Measurements from ENCODE around the gene APBB3.
A peak's percentile ranks its signal among the peaks of the same experiment; 100 is the strongest.

APBB3 gene

GRCh38 chr5:140550147-140551079 is 14.0 kb downstream of the APBB3 start:
- no peak for DNase-seq

DNA sequence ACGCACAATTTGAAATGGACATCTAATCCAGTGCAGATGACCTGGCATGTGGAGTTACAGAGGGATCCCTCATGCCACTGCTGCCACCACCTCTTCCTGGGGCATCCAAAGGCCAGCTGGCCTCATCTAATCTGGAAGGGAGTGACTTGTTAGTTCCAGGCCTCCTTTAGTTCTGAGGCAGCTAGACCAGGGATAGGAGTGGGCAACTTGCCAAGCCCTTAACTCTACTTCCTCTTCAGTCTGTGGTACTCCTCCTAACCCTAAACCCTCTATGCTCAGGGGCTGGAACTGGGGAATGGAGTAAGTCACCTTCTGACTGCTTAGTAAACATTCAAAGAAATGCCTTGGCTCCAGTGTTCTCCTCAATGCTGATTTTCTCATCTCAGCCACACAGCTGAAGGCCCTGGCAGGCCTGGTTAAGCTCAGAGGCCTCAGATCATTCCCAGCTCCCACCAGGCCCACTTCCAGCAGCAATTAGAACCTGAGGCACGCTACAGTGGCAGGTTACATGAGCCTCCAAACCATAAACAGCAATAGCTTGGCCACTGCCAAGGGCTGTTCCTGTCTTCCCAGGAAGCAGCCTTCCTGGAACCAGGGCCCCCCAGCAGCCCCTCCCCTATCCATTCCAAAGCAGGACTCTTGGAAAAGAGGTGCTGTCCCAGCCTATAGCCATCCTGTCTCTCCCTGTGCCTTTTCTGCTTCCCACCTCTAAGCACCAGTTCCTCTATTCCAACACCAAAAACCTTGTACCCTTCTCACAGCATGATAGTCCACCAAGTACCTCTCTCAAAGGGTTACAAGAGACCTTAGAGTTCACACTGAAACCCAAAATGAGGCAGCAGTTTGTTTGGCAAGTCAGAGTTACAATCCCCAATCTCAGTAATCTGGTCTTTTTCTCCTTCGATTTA is 14.9 kb downstream of the APBB3 start:
- DNase-seq, result peak; percentile 25

- DNase-seq, result no peak
Observed at GRCh38 chr5:140548791-140549190, 15.6 kb downstream of the APBB3 start.

GRCh38 chr5:140548300-140548688 is 16.1 kb downstream of the APBB3 start:
- no peak for DNase-seq

DNA sequence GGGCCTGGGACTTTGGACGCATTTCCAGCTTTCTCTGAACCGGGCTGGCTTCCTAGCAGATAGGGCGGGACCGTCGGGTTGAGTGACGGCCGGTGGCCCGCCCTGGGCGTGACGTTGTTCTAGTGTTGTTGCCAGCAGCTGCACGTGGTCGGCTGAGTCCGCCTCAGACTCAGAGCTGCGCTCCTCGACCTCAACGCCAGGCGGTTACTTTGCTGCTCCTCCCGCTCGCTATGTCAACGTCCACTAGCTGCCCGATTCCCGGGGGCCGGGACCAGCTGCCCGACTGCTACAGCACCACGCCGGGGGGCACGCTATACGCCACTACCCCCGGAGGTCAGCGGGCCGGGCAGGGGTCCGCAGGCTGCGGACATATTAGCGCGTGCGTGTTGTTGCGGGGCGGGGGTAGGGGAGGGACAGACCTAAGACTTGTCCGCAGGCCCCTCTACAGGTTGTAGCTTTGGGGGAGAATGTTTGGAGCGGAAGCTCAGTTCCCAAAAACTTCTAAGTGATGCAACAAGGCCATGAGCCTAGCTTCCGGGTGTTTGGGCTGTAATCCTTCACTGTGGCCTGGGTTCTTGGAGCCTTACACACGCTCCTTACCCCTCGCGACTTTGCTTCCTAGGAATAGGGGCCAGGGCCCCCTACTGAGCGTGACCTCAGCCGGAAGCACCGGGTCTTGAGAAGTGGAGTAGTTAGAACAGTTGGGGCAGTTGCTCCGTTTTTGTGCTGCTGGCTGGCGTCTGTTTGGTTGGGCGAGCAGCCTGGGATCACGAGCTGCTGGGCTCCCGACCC is 16.7 kb downstream of the APBB3 start, which contains the start of gene EIF4EBP3:
Gene EIF4EBP3, plus strand, starts transcription at position 155 of the 792 bp plus-strand sequence. Its CDS starts 76 bp downstream, at position 231.
- peak; percentile 88 for DNase-seq

DNA sequence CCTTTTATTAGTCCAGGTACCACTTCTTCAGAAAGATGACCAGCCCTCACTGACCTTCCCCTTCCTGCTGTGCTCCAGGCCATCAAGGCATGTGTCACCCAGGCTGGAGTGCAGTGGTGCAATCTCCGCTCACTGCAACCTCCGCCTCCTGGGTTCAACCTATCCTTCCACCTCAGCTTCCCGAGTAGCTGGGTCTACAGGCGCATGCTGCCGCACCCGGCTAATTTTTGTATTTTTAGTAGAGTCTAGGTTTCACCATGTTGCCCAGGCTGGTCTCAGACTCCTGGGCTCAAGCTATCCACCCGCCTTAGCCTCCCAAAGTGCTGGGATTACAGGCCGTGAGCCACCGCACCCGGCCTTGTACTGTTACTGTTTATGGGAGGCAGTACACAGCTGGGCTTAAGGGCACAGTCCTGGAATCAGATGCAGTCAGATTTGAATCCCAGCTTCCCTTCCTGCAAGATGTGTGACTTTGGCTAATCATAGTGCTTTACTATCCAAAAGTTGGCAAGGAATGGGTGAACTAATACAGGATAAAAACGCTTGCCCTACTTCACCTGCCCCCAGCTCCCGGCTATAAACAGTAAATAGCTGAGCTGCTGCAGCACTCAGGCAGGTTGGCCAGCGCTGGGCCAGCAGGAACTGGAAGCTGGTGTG is 17.4 kb downstream of the APBB3 start:
- no peak for DNase-seq

GRCh38 chr5:140545606-140546005 is 18.8 kb downstream of the APBB3 start:
- DNase-seq, result no peak

DNA sequence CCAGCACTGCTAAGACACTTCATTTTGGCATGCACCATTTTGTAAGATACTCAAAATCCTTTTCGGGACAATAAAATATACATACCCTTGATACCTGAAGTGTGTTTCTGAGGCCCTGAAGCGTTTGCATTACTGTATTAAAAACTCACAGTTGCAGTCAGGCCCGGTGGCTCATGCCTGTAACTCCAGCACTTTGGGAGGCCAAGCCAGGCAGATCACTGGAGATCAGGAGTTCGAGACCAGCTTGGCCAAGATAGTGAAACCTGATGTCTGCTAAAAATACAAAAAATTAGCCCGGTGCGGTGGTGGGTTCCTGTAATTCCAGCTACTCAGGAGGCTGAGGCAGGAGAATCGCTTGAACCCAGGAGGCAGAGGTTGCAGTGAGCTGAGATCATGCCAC is 19.4 kb downstream of the APBB3 start:
- no peak for DNase-seq

DNA sequence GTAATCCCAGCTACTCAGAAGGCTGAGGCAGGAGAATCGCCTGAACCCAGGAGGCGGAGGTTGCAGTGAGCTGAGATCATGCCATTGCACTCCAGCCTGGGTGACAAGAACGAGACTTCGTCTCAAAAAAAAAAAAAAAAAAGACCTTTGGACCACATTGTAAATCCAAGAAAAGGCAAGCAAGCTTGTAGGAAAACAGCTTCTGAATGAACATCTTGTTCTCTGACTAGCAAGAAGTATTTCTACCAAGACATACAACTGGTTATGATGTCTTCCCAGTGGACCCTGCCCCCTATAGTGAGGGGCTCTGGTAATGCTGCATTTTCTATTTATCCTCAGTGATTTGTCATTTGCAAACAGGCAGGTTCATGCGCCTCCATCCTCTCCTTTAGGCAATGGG is 21.4 kb downstream of the APBB3 start:
- no peak for DNase-seq

DNA sequence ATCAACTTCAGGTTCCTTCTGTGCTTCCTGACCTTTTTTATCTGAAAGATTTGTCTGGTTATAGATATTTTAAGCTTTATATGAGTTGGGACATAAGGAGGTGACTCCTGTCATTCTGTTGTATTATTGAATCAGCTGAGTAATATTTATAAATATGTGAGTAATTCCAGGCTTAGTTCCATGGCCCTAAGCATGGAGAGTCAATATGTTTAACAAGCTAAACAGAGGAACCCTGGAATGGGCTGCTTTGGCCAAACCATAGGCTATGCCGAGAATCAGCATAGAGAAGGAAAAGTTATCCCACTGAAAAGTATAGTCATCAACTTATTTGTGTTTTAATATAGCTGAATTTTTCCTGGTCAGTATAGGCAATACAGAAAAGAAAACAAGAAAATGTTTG is 24.2 kb downstream of the APBB3 start:
- no peak for DNase-seq

GRCh38 chr5:140524003-140524402 is 40.4 kb downstream of the APBB3 start:
- DNase-seq, result no peak

DNA sequence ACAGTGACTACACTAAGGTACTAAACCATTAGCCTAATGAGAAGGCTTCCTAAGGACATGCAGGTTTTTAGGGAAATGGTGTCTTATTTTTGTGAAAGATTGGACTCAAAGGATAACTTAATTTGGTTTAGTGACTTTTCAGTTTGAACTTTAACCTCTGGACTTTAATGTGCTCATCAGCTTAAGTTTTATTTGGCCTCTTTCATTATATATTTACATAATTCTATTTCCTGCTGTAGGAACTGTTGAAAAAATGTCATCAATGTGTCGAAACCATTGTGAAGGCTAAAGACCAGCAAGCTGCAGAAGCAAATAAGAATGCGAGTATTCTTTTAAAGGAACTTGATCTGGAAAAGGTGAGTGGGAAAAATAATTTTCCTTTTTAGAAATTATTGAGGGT is 51.3 kb downstream of the APBB3 start:
- DNase-seq, result no peak

DNA sequence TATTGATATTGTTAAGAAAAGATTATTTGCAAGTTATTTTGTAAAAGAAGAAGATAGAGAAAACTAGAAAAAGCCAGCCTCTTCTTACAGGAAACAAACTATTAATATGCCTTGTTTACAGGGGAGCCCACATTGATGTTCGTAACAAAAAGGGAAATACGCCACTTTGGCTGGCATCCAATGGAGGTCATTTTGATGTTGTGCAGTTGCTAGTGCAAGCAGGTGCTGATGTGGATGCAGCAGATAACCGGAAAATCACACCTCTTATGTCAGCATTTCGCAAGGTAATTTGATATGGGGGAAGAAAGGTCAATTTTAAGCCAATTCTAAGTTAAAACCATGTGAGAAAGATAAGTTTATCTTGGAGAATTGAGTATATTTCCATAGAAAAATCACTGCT is 54.5 kb downstream of the APBB3 start:
- no peak for DNase-seq

Measured in CD4-positive, alpha-beta T cell treated with Interleukin-21 for 1 hour (primary cell).